Gastroesophageal sphincter (tissue), 4 donors: ENCODE data around the gene LBHD1. TPM values are rescaled to one million over a fixed set of nuclear protein-coding genes. Genes with fewer than 3 reads are reported as not detected.

ENCODE experiments used
- ATAC-seq: fragments of 150-250 bp; one replicate; pipeline ENCODE4 v1.9.1; 2016; ENCODE audit warnings: mild to moderate bottlenecking, moderate library complexity
- H3K27ac ChIP-seq, 4 donors: fragments of 200-600 bp; sonication (generic) in 3 of 4; 1 replicate in 3 of 4; 2 replicates in 1 of 4; pipeline ENCODE4 v1.5.1; 2016 to 2019
- H3K27me3 ChIP-seq: fragments of 200-600 bp; sonication (generic); one replicate; pipeline ENCODE4 v1.5.1; 2019
- H3K36me3 ChIP-seq, 2 donors: fragments of 200-600 bp; sonication (generic); one replicate each; pipeline ENCODE4 v1.5.1; 2019; ENCODE audit warnings: control low read depth in 1 of 2
- H3K4me1 ChIP-seq, 3 donors: fragments of 200-600 bp; sonication (generic); 1 replicate in 2 of 3; 2 replicates in 1 of 3; pipeline ENCODE4 v1.5.1; 2016 to 2019; ENCODE audit warnings: control low read depth in 2 of 3
- H3K4me3 ChIP-seq, 2 donors: fragments of 200-600 bp; sonication (generic); one replicate each; pipeline ENCODE4 v1.5.1; 2019; ENCODE audit warnings: mild to moderate bottlenecking in 1 of 2, moderate library complexity in 1 of 2
- H3K9me3 ChIP-seq, 3 donors: fragments of 200-600 bp; sonication (generic); one replicate each; pipeline ENCODE4 v1.5.1; 2017 to 2019; ENCODE audit warnings: control low read depth in 2 of 3
- EP300 ChIP-seq: sonication (generic); formaldehyde crosslinking; IDR thresholded peaks from one replicate; pipeline ENCODE4 v1.6.1; 2017; ENCODE audit warnings: antibody characterized with exemption, mild to moderate bottlenecking
- POLR2A ChIP-seq, 2 donors: fragments of 450-650 bp; IDR thresholded peaks; one replicate each; pipeline ENCODE4 v1.6.1; 2017; ENCODE audit warnings: antibody characterized with exemption in 2 of 2, mild to moderate bottlenecking in 2 of 2, moderate library complexity in 1 of 2
- POLR2AphosphoS5 ChIP-seq: sonication (generic); formaldehyde crosslinking; IDR thresholded peaks from one replicate; pipeline ENCODE4 v1.6.1; 2017; ENCODE audit warnings: antibody characterized with exemption
- WGBS, 2 donors: methylation state at CpG; one replicate each; pipeline ENCODE4 v1.1.5; 2018; ENCODE audit warnings: low coverage in 1 of 2; 5-methylcytosine and 5-hydroxymethylcytosine counted together
- total RNA-seq, 4 donors: library from RNA; depleted of rRNA; stranded (reverse); fragments of >200 nt; gene quantifications; one replicate each; pipeline ENCODE4 v1.1.0, GENCODE V29; 2016
- TF ChIP-seq, protein P1 (sequence below), 4 experiments: fragments of 200-600 bp in 2 of 4; fragments of 450-650 bp in 2 of 4; sonication (generic) in 1 of 4; IDR thresholded peaks; one replicate each; pipeline ENCODE4 v1.5.1; 2017 to 2019; ENCODE audit warnings: antibody characterized with exemption in 4 of 4, mild to moderate bottlenecking in 2 of 4, moderate library complexity in 2 of 4

Gene LBHD1
- total RNA-seq, 4 donors from 2014 or later, result 1.2 to 3.9 (median 2.2) TPM

DNA sequence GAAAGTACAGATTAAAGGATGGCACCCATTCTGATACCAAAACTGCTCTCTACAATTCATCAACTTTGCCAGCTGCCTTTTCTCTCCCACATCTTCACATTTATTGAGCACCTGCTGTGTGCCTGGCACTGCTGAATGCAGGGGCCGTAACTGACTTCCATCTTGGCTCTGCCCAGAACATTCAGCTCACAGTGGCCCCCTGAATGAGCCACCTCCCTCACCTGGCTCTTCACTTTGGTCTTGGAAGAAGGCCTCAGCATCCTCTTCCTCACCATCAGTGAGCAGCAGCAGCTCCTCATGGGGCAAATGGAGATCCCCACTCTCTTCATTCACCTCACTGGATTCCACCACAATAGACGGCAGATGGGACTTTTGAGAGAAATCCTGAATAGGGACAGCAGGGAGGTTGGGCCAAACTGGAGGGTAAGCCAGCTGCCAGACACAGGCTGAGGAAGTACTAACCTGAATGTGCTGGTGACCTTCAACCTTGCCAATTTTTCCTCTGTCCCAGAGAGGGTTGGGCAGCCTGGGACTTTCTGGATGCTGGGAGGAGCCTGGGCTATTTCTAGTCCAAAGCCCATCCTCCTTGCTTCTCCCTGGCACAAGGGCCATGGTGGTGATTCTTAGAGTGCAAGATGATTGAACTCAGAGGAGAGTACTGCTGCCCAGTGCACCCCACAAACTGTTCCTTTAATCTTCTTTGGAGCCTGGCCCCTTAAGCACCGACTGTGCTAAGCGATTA is 2.5 kb downstream of the LBHD1 start:
- no peak for ATAC-seq
- peaks cover 5 to 78% (median 32%) of the 10 kb centered on the region in 3 donors for H3K4me1 ChIP-seq
- 74 to 81% methylated on average over 3 of the region's 4 CpGs for WGBS, 2 donors
- H3K9me3 ChIP-seq, result no peaks in the 10 kb centered on the region
- no peaks in the 10 kb centered on the region for H3K27me3 ChIP-seq
- peaks cover 0 to 24% of the 10 kb centered on the region in 2 donors for H3K36me3 ChIP-seq
- peak overlapping the region in 1 of 4 donors; percentile 91 for H3K27ac ChIP-seq
- no peak for TF ChIP-seq POLR2AphosphoS5
- TF ChIP-seq EP300, result no peak
- H3K4me3 ChIP-seq, result no peak overlapping the region

DNA sequence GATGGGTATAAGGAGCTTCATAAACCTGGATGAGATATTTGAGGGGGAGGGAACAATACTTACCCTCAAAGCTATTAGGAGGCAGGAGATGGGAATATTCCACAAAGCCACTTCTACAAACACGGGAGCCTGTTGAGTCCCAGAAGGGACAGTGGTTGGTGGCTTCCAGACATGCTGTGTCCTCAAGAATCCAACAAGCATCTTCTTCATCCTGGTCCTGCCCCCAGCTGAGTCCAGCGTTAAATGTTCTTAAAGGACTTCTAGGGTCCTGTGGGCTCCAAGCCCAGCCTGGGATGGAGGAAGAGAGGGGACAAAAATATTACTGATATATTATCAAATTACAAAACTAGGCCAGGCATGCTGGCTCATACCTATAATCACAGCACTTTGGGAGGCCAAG is 4.6 kb downstream of the LBHD1 start:
- TF ChIP-seq POLR2A (IDR thresholded peaks at IDR 0.05), result no peak
- TF ChIP-seq POLR2AphosphoS5, result no peak
- no peak for TF ChIP-seq EP300
- TF ChIP-seq, protein P1, sequence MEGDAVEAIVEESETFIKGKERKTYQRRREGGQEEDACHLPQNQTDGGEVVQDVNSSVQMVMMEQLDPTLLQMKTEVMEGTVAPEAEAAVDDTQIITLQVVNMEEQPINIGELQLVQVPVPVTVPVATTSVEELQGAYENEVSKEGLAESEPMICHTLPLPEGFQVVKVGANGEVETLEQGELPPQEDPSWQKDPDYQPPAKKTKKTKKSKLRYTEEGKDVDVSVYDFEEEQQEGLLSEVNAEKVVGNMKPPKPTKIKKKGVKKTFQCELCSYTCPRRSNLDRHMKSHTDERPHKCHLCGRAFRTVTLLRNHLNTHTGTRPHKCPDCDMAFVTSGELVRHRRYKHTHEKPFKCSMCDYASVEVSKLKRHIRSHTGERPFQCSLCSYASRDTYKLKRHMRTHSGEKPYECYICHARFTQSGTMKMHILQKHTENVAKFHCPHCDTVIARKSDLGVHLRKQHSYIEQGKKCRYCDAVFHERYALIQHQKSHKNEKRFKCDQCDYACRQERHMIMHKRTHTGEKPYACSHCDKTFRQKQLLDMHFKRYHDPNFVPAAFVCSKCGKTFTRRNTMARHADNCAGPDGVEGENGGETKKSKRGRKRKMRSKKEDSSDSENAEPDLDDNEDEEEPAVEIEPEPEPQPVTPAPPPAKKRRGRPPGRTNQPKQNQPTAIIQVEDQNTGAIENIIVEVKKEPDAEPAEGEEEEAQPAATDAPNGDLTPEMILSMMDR (IDR thresholded peaks at IDR 0.05), result no peak
- H3K27ac ChIP-seq, result peak overlapping the region in 3 of 4 donors; percentile 16 to 96 (median 95)
- no peaks in the 10 kb centered on the region for H3K9me3 ChIP-seq
- no peak for ATAC-seq
- H3K36me3 ChIP-seq, result peaks cover 0 to 18% of the 10 kb centered on the region in 2 donors
- peak overlapping the region in 1 of 2 donors; percentile 87 for H3K4me3 ChIP-seq
- 57 to 100% methylated on average over 1 to 2 of the region's 2 CpGs for WGBS, 2 donors
- no peaks in the 10 kb centered on the region for H3K27me3 ChIP-seq
- H3K4me1 ChIP-seq, result peaks cover 5 to 74% (median 24%) of the 10 kb centered on the region in 3 donors

- no peaks in the 10 kb centered on the region for H3K27me3 ChIP-seq
- ATAC-seq, result no peak
- H3K9me3 ChIP-seq, result no peaks in the 10 kb centered on the region
- H3K27ac ChIP-seq, result peak overlapping the region; percentile 65 to 96 (median 94)
- WGBS, 2 donors, result 64% methylated on average over 11 of the region's 16 CpGs; no CpG with 5 or more reads in 1 of the 2 donors
- peak overlapping the region; percentile 71 to 87 for H3K4me3 ChIP-seq
- TF ChIP-seq POLR2A (IDR thresholded peaks at IDR 0.05) (no peak), POLR2AphosphoS5 (no peak), EP300 (no peak)
- TF ChIP-seq, protein P1 (IDR thresholded peaks at IDR 0.05), result no peak
- peaks cover 5 to 67% (median 24%) of the 10 kb centered on the region in 3 donors for H3K4me1 ChIP-seq
- peaks cover 0 to 28% of the 10 kb centered on the region in 2 donors for H3K36me3 ChIP-seq
Measured at GRCh38 chr11:62666259-62666926, 5.7 kb downstream of the LBHD1 start.

DNA sequence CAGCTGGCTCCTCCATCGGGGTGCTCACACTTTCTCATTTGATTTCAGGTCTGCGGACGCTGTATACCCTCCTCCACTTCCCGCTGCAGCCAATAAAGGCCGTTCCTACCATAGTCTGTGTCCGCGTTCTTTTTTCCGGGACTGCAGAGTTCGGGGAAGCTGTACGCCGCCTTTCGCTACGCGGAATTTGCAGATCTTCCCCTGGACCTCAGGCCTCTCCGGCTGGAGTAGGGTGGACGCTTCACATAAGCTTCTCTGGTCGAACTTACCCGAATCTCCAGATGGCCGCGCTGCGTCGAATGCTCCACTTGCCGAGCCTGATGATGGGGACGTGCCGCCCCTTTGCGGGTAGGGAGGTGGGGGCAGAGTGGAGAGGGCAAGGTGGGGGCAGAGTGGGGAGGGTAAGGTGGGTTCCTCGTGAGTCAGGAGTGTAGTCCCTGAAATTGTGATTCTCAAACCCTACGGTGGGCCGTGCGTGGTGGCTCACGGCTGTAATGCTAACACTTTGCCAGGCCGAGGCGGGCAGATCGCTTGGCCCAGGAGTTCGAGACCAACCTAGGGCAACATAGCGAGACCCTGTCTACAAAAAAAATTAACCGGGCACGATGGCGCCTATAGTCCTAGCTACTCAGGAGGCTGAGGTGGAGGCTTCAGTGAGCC is 6.3 kb downstream of the LBHD1 start:
- peaks cover 5 to 61% (median 22%) of the 10 kb centered on the region in 3 donors for H3K4me1 ChIP-seq
- TF ChIP-seq POLR2A (IDR thresholded peaks at IDR 0.05) (no peak), POLR2AphosphoS5 (no peak), EP300 (no peak)
- TF ChIP-seq, protein P1 (IDR thresholded peaks at IDR 0.05), result no peak
- peak overlapping the region; percentile 65 to 96 (median 94) for H3K27ac ChIP-seq
- peak overlapping the region; percentile 71 to 87 for H3K4me3 ChIP-seq
- H3K9me3 ChIP-seq, result no peaks in the 10 kb centered on the region
- H3K36me3 ChIP-seq, result peaks cover 0 to 29% of the 10 kb centered on the region in 2 donors
- ATAC-seq, result peak; percentile 39
- H3K27me3 ChIP-seq, result no peaks in the 10 kb centered on the region
- no CpG with 5 or more reads among the region's 39 CpGs for WGBS, 2 donors

GRCh38 chr11:62665075-62665598 is 6.9 kb downstream of the LBHD1 start, which contains the start of the genes C11orf98 and CSKMT:
Gene C11orf98 (minus strand): TSS chr11:62665210. CDS start chr11:62665169, 41 bp downstream.
Gene CSKMT (plus strand): TSS chr11:62665312. CDS start chr11:62665880, 568 bp downstream.
- H3K9me3 ChIP-seq, result no peaks in the 10 kb centered on the region
- ATAC-seq, result peak; percentile 98
- H3K4me3 ChIP-seq, result peak within 1 kb of the TSS; percentile 71 to 87
- 0% methylated on average over 4 of the region's 47 CpGs; no CpG with 5 or more reads in 1 of the 2 donors for WGBS, 2 donors
- peaks cover 5 to 55% (median 19%) of the 10 kb centered on the region in 3 donors for H3K4me1 ChIP-seq
- no peaks in the 10 kb centered on the region for H3K27me3 ChIP-seq
- TF ChIP-seq, protein P1 (IDR thresholded peaks at IDR 0.05), result no peak
- TF ChIP-seq POLR2A (IDR thresholded peaks at IDR 0.05), result peak; percentile 98 to 99
- TF ChIP-seq POLR2AphosphoS5, result peak; percentile 100
- H3K27ac ChIP-seq, result peak within 1 kb of the TSS; percentile 77 to 96 (median 94)
- peaks cover 0 to 29% of the 10 kb centered on the region in 2 donors for H3K36me3 ChIP-seq
